K562 (cell line): Measurements from ENCODE around the gene DUSP5. TPM values are rescaled to one million over a fixed set of nuclear protein-coding genes. Genes with fewer than 3 reads are reported as not detected.

Experiments
- ATF4 ChIP-seq: fragments of 450-650 bp; formaldehyde crosslinking; IDR thresholded peaks from 2 replicates; pipeline ENCODE4 v1.4.0; 2022; ENCODE audit warnings: mild to moderate bottlenecking, moderate library complexity
- EP300 ChIP-seq: IDR thresholded peaks from 2 replicates; pipeline ENCODE4 v1.6.1; 2012; ENCODE audit warnings: low read length, improper control_type of control experiment
- FOSL1 ChIP-seq: fragments of 200-800 bp; sonication (Bioruptor generic); conservative IDR thresholded peaks from 2 replicates; pipeline ENCODE4 v1.6.1; 2016; ENCODE audit warnings: missing genetic modification characterization, missing compliant biosample characterization
- FOXO4 ChIP-seq: fragments of 450-650 bp; formaldehyde crosslinking; IDR thresholded peaks from 2 replicates; pipeline ENCODE4 v1.4.0; 2020; ENCODE audit warnings: mild to moderate bottlenecking, moderate library complexity
- HDGF ChIP-seq: fragments of 450-650 bp; IDR thresholded peaks from 2 replicates; pipeline ENCODE4 v1.6.1; 2016
- KAT7 ChIP-seq: sonication (generic); formaldehyde crosslinking; IDR thresholded peaks from 2 replicates; pipeline ENCODE4 v1.8.0; 2022; ENCODE audit warnings: missing genetic modification reagents, mild to moderate bottlenecking, borderline replicate concordance
- NR4A1 ChIP-seq, 2 experiments: fragments of 250-450 bp in 1 of 2; fragments of 450-650 bp in 1 of 2; sonication (Bioruptor Pico) in 1 of 2; IDR thresholded peaks; 2 replicates each; pipeline versions ENCODE4 v1.4.0 to v1.6.1; 2016 to 2020; ENCODE audit warnings: mild to moderate bottlenecking in 2 of 2, missing compliant biosample characterization in 1 of 2, missing genetic modification characterization in 1 of 2, moderate library complexity in 1 of 2
- PURB ChIP-seq: sonication (generic); formaldehyde crosslinking; IDR thresholded peaks from 2 replicates; pipeline ENCODE4 v1.9.0; 2021; ENCODE audit warnings: low read depth, mild to moderate bottlenecking, missing genetic modification reagents
- RBM15 ChIP-seq: fragments of 200-400 bp; formaldehyde crosslinking; IDR thresholded peaks from 2 replicates; pipeline ENCODE4 v1.6.1; 2018; ENCODE audit warnings: mild to moderate bottlenecking, low read length, moderate library complexity; ENCODE audit not compliant: insufficient read depth
- RREB1 ChIP-seq: fragments of 250-450 bp; sonication (Bioruptor Pico); IDR thresholded peaks from 2 replicates; pipeline ENCODE4 v1.4.0; 2020
- SMARCA4 ChIP-seq: fragments of 450-650 bp; IDR thresholded peaks from 2 replicates; pipeline ENCODE4 v1.6.1; 2016
- SNRNP70 ChIP-seq: fragments of 200-400 bp; formaldehyde crosslinking; optimal IDR thresholded peaks from 2 replicates; pipeline ENCODE3; 2017; ENCODE audit warnings: low read depth, low read length
- SREBF1 ChIP-seq: fragments of 150-350 bp; IDR thresholded peaks from 2 replicates; pipeline ENCODE4 v1.6.1; 2014; ENCODE audit warnings: antibody characterized with exemption, low read depth, low read length, borderline replicate concordance
- polyA plus RNA-seq, 8 experiments: library from polyadenylated mRNA; depleted of rRNA in 4 of 8; stranded (reverse) in 5 of 8; unstranded in 3 of 8; fragments of >200 nt; fragmentation: Nextera tagmentation in 2 of 8; fragmentation: Illumina TruSeq in 1 of 8; extraction: Ambion mirVana in 2 of 8; extraction: Trizol in 1 of 8; gene quantifications; 2 replicates each; pipeline versions ENCODE4 v1.2.1 to v1.2.3, GENCODE V29; 2011 to 2014; ENCODE audit warnings: inconsistent platforms in 1 of 8, missing spikeins in 1 of 8
- total RNA-seq, 7 experiments: library from RNA; depleted of rRNA in 6 of 7; stranded (reverse); fragments of >200 nt in 6 of 7; fragmentation: Illumina TruSeq in 2 of 7; extraction: Trizol in 2 of 7; gene quantifications; 2 replicates each; pipeline versions ENCODE4 v1.2.1 to v1.2.3, GENCODE V29; 2011 to 2021; ENCODE audit warnings: low replicate concordance in 1 of 7
- TF ChIP-seq, protein P1 (sequence below), 2 experiments: IDR thresholded peaks; 2 replicates each; pipeline ENCODE4 v1.6.1; 2012; ENCODE audit warnings: improper control_type of control experiment in 2 of 2, low read depth in 2 of 2, low read length in 2 of 2, borderline replicate concordance in 1 of 2
- TF ChIP-seq, protein P2 (sequence below): sonication (generic); formaldehyde crosslinking; IDR thresholded peaks from 2 replicates; pipeline ENCODE4 v1.8.1; 2023; ENCODE audit warnings: mild to moderate bottlenecking, missing genetic modification reagents

The DUSP5 gene
- total and polyA plus RNA-seq, 9 of the 15 experiments (the other 6 are each of a cell fraction or from before 2014, with no cell fraction given), result 0.49 to 3.4 (median 2.0) TPM

- TF ChIP-seq RREB1 (CRISPR knock-in tag) (no peak), KAT7 (no peak), NR4A1 (CRISPR knock-in tag; IDR thresholded peaks at IDR 0.05) (no peak), NR4A1 (tag; IDR thresholded peaks at IDR 0.05) (no peak), HDGF (no peak), ATF4 (no peak), RBM15 (no peak), SNRNP70 (no peak), FOXO4 (CRISPR knock-in tag) (no peak), PURB (CRISPR knock-in tag) (no peak), EP300 (peak; percentile 70; the same call in 1 of the 2 replicates), SMARCA4 (peak; percentile 75), FOSL1 (tag) (peak; percentile 94), SREBF1 (no peak)
- TF ChIP-seq, protein P1, sequence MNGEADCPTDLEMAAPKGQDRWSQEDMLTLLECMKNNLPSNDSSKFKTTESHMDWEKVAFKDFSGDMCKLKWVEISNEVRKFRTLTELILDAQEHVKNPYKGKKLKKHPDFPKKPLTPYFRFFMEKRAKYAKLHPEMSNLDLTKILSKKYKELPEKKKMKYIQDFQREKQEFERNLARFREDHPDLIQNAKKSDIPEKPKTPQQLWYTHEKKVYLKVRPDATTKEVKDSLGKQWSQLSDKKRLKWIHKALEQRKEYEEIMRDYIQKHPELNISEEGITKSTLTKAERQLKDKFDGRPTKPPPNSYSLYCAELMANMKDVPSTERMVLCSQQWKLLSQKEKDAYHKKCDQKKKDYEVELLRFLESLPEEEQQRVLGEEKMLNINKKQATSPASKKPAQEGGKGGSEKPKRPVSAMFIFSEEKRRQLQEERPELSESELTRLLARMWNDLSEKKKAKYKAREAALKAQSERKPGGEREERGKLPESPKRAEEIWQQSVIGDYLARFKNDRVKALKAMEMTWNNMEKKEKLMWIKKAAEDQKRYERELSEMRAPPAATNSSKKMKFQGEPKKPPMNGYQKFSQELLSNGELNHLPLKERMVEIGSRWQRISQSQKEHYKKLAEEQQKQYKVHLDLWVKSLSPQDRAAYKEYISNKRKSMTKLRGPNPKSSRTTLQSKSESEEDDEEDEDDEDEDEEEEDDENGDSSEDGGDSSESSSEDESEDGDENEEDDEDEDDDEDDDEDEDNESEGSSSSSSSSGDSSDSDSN (IDR thresholded peaks at IDR 0.05; ENCODE audit: borderline replicate concordance in 1 of 2, low read depth in 2 of 2, low read length in 2 of 2), result 0 out of 4 replicates have a peak, but pooled peaks of 1 of the 2 experiments have one; percentile 58
- TF ChIP-seq, protein P2, sequence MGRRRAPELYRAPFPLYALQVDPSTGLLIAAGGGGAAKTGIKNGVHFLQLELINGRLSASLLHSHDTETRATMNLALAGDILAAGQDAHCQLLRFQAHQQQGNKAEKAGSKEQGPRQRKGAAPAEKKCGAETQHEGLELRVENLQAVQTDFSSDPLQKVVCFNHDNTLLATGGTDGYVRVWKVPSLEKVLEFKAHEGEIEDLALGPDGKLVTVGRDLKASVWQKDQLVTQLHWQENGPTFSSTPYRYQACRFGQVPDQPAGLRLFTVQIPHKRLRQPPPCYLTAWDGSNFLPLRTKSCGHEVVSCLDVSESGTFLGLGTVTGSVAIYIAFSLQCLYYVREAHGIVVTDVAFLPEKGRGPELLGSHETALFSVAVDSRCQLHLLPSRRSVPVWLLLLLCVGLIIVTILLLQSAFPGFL, result no peak
Measured at GRCh38 chr10:110501142-110501937, 3.6 kb downstream of the DUSP5 start (continued).
